HG03139 (cell line): ENCODE results near the gene CLTRN.

ENCODE experiments used
- ATAC-seq: cut with Tn5 transposase; IDR thresholded peaks from one replicate; pipeline ENCODE4 v1.9.1; 2021; ENCODE audit not compliant: unreplicated experiment

CLTRN gene

DNA sequence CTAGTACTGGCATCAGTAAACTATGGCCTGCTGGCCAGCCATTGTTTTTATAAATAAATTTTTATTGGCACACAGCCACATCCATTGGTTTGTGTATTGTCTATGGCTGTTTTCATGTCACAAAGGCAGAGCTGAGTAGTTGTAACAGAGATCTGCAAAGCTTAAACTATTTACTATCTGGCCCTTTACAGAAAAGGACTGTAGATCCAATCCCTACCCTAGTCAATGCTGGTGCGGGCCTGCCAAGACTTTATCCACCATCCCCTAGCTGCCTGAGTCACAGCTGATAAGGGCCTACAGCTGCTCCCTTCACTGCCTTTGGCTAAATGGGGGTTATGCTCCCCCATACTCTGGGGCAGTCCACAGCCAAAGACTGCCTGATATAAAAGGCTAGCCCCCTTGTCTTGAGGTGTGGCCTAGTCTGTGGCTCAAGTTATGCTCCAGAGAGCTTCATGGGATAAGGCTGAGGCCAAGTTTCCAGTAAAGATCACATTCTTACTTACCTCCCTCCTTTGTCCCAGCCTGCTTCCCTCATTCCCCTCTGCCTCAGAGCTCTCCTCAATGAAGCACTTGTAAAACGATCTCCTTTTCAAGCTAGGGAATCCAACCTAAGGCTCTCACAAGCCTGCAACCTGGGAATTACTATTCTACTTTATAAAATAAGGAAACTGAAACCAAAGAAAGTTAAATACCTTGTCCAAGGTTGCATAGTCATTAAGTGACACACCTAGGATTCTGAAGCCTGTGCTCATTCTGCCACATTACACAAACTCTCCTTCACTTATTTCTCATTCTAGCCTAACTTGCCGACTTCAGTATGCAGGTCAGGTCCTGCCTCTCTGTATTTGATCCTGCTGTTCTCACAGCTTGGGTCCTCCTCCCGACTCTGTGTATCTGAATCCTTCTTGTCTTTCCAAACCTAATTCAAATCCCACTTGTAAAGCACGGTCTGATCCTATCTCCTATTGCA, 84.5 kb downstream of the CLTRN start:
- no peak for ATAC-seq
